Stomach (tissue), 4 donors: ENCODE measurements around the gene NTN4.
A peak's percentile ranks its signal among the peaks of the same experiment; 100 is the strongest.

Source experiments
- CTCF ChIP-seq, 7 experiments: fragments of 450-650 bp in 4 of 7; fragments of 200-600 bp in 3 of 7; sonication (generic) in 3 of 7; IDR thresholded peaks; one replicate each; pipeline ENCODE4 v1.5.1; 2016 to 2019; ENCODE audit warnings: antibody characterized with exemption in 7 of 7, control low read depth in 2 of 7, mild to moderate bottlenecking in 1 of 7
- EP300 ChIP-seq: sonication (generic); formaldehyde crosslinking; IDR thresholded peaks from one replicate; pipeline ENCODE4 v1.6.1; 2017; ENCODE audit warnings: antibody characterized with exemption
- POLR2A ChIP-seq, 4 donors: fragments of 450-650 bp; IDR thresholded peaks; one replicate each; pipeline ENCODE4 v1.6.1; 2016; ENCODE audit warnings: antibody characterized with exemption in 4 of 4, control low read depth in 2 of 4, mild to moderate bottlenecking in 1 of 4, moderate library complexity in 1 of 4
- POLR2AphosphoS5 ChIP-seq, 3 donors: sonication (generic); formaldehyde crosslinking; IDR thresholded peaks; one replicate each; pipeline ENCODE4 v1.6.1; 2016; ENCODE audit warnings: antibody characterized with exemption in 3 of 3

- TF ChIP-seq CTCF (IDR thresholded peaks at IDR 0.05) (peak in 1 of 7 experiments; percentile 13), POLR2A (IDR thresholded peaks at IDR 0.05) (no peak), EP300 (no peak), POLR2AphosphoS5 (IDR thresholded peaks at IDR 0.05) (peak in 2 of 3 donors; percentile 13 to 64)
Observed at GRCh38 chr12:95762123-95762785, 28.3 kb downstream of the NTN4 start.
